ENCODE results near the gene LRRC70.

The LRRC70 gene

GRCh38 chr5:62550103-62550502 is 28.5 kb upstream of the LRRC70 start:
- no peak overlapping the region for H3K9ac ChIP-seq

GRCh38 chr5:62555930-62556329 is 22.7 kb upstream of the LRRC70 start:
- H3K4me2 ChIP-seq (ENCODE audit: low read length) = no peak overlapping the region

More at GRCh38 chr5:62550103-62550502, 28.5 kb upstream of the LRRC70 start:
- H3K79me2 ChIP-seq = no peaks in the 10 kb centered on the region
- H3K27ac ChIP-seq = no peak overlapping the region
- no peaks in the 10 kb centered on the region for H3K36me3 ChIP-seq (ENCODE audit: control insufficient read depth, insufficient read depth, low read length)
- no peaks in the 10 kb centered on the region for H3K4me1 ChIP-seq
- no peak overlapping the region for H3K4me2 ChIP-seq (ENCODE audit: low read length)
- H3K27me3 ChIP-seq (ENCODE audit: control insufficient read depth, insufficient read depth, low read length) = no peaks in the 10 kb centered on the region
- TF ChIP-seq CTCF (IDR thresholded peaks at IDR 0.05) = no peak
- no peak overlapping the region for H3K4me3 ChIP-seq (ENCODE audit: low read depth, low read length)
- H2AFZ ChIP-seq = no peak overlapping the region
- no peaks in the 10 kb centered on the region for H3K9me3 ChIP-seq (ENCODE audit: control insufficient read depth, low read length)

GRCh38 chr5:62558941-62559340 is 19.7 kb upstream of the LRRC70 start:
- Histone ChIP-seq H3K9me3 (ENCODE audit: control insufficient read depth, low read length) (no peaks in the 10 kb centered on the region), H3K4me1 (no peaks in the 10 kb centered on the region), H3K79me2 (no peaks in the 10 kb centered on the region), H3K9ac (no peak overlapping the region), H3K4me3 (ENCODE audit: low read depth, low read length) (no peak overlapping the region), H3K4me2 (ENCODE audit: low read length) (no peak overlapping the region), H2AFZ (no peak overlapping the region), H3K36me3 (ENCODE audit: control insufficient read depth, insufficient read depth, low read length) (no peaks in the 10 kb centered on the region), H3K27ac (no peak overlapping the region), H3K27me3 (ENCODE audit: control insufficient read depth, insufficient read depth, low read length) (no peaks in the 10 kb centered on the region)
- no peak for TF ChIP-seq CTCF (IDR thresholded peaks at IDR 0.05)

More at GRCh38 chr5:62555930-62556329, 22.7 kb upstream of the LRRC70 start:
- H3K9me3 ChIP-seq (ENCODE audit: control insufficient read depth, low read length) = no peaks in the 10 kb centered on the region
- H3K4me3 ChIP-seq (ENCODE audit: low read depth, low read length) = no peak overlapping the region
- H2AFZ ChIP-seq = no peak overlapping the region
- H3K4me1 ChIP-seq = no peaks in the 10 kb centered on the region
- no peaks in the 10 kb centered on the region for H3K27me3 ChIP-seq (ENCODE audit: control insufficient read depth, insufficient read depth, low read length)
- H3K79me2 ChIP-seq = no peaks in the 10 kb centered on the region
- no peaks in the 10 kb centered on the region for H3K36me3 ChIP-seq (ENCODE audit: control insufficient read depth, insufficient read depth, low read length)
- no peak overlapping the region for H3K9ac ChIP-seq
- TF ChIP-seq CTCF (IDR thresholded peaks at IDR 0.05) = no peak
- no peak overlapping the region for H3K27ac ChIP-seq

GRCh38 chr5:62560786-62561185 is 17.8 kb upstream of the LRRC70 start:
- H3K9ac ChIP-seq = no peak overlapping the region
- TF ChIP-seq CTCF (IDR thresholded peaks at IDR 0.05) = no peak
- H3K4me3 ChIP-seq (ENCODE audit: low read depth, low read length) = no peak overlapping the region
- no peaks in the 10 kb centered on the region for H3K27me3 ChIP-seq (ENCODE audit: control insufficient read depth, insufficient read depth, low read length)
- H3K4me1 ChIP-seq = no peaks in the 10 kb centered on the region
- H3K9me3 ChIP-seq (ENCODE audit: control insufficient read depth, low read length) = no peaks in the 10 kb centered on the region
- H3K79me2 ChIP-seq = no peaks in the 10 kb centered on the region
- H3K4me2 ChIP-seq (ENCODE audit: low read length) = no peak overlapping the region
- H3K27ac ChIP-seq = no peak overlapping the region
- H3K36me3 ChIP-seq (ENCODE audit: control insufficient read depth, insufficient read depth, low read length) = no peaks in the 10 kb centered on the region
- H2AFZ ChIP-seq = no peak overlapping the region

GRCh38 chr5:62561896-62562295 is 16.7 kb upstream of the LRRC70 start:
- Histone ChIP-seq H3K27me3 (ENCODE audit: control insufficient read depth, insufficient read depth, low read length) (no peaks in the 10 kb centered on the region), H3K9me3 (ENCODE audit: control insufficient read depth, low read length) (no peaks in the 10 kb centered on the region), H2AFZ (no peak overlapping the region), H3K79me2 (no peaks in the 10 kb centered on the region), H3K36me3 (ENCODE audit: control insufficient read depth, insufficient read depth, low read length) (no peaks in the 10 kb centered on the region), H3K9ac (no peak overlapping the region), H3K27ac (no peak overlapping the region), H3K4me2 (ENCODE audit: low read length) (no peak overlapping the region), H3K4me3 (ENCODE audit: low read depth, low read length) (no peak overlapping the region), H3K4me1 (no peaks in the 10 kb centered on the region)
- TF ChIP-seq CTCF (IDR thresholded peaks at IDR 0.05) = no peak

Measured in parathyroid adenoma (tissue), 2 donors.